ENCODE measurements around the gene CCDC91.
"Not testable (repeated sequence)": the region's sequence is repeated elsewhere in the genome, so short reads cannot be mapped to it uniquely, and the experiment has no call there.

The CCDC91 gene

DNA sequence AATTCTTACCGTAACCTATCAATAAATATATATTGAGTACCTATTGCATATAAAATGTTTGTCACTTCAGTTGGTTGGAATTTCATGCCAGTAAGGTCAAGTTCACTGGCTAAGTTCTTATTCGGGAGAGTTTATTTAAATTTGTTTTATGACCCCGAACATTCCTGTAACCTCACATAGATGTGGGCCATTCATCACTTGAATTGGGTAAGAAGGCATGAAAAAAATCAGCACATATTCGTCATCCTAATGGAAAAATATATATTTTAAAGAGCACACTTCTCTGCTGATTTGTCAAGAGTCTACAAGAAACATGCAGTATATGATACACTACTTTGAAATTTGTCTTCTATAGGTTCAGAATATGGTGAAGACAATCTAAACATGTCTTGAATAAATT, 263.4 kb downstream of the CCDC91 start:
- H3K27me3 Mint-ChIP-seq: no peaks in the 10 kb centered on the region
- no peak overlapping the region for H3K27ac Mint-ChIP-seq
- H3K4me3 Mint-ChIP-seq: no peak overlapping the region
- no peak for ATAC-seq
- H3K36me3 Mint-ChIP-seq: peaks cover 47% of the 10 kb centered on the region
- no peaks in the 10 kb centered on the region for H3K4me1 Mint-ChIP-seq
- peaks cover 1% of the 10 kb centered on the region for H3K9me3 Mint-ChIP-seq

DNA sequence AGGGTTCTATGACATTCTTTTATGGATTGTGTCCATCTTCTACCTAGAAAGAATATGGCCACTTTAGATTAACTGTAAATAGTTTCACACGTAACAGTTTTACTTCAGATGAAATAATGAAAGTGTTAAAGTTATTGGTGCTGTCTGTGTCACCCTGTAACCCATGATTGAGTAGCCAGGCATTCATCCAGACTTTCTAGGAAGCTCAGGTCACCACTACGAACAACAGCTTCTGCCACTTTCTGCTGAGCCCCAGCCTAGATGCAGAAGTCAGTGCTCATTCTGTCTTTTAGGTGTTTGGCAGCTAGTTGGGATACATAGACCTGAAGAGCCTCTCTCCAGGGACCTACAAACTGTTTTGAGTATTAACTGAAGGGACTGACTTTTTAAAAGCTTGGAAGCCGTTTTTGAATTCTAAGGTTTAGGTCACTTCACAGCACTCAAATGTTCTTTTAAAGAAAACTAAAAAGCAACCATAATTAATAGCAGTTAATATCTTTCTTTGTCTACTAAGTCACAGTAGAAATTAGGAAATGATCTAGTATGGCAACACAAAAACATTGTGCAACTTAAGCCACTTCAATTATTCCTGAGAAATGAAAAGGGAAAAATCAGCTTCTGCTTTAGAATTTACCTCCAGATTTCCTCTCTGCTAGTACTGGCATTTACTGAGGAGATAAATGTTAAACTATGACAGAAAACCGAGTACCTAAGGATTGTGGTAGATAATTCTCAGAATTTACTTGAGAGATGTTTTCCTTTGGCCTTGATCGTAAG, 266.9 kb downstream of the CCDC91 start:
- H3K27me3 Mint-ChIP-seq: no peaks in the 10 kb centered on the region
- peaks cover 6% of the 10 kb centered on the region for H3K4me1 Mint-ChIP-seq
- ATAC-seq: no peak
- no peak overlapping the region for H3K27ac Mint-ChIP-seq
- H3K9me3 Mint-ChIP-seq: peaks cover 2% of the 10 kb centered on the region
- H3K4me3 Mint-ChIP-seq: no peak overlapping the region
- H3K36me3 Mint-ChIP-seq: peaks cover 58% of the 10 kb centered on the region

DNA sequence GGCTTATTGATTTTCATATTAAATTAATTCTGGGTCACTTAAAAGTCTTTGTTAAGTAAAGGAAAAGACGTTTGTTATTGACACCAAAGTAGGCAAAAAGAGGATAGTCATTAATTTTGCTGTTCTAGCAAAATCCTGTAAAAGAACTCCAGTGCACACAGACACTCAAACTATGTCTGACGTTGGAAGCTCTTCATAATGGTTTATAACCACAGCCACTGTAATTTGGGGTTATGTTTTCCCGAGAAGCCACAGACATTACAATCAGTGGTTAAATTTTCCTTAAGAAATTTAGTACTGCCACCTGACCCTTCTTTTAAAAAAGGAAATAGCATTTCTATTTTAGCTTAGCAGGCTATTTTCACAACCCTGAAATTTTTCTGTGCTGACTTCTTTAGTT, 267.5 kb downstream of the CCDC91 start:
- H3K4me1 Mint-ChIP-seq: peaks cover 6% of the 10 kb centered on the region
- H3K27me3 Mint-ChIP-seq: no peaks in the 10 kb centered on the region
- no peak overlapping the region for H3K27ac Mint-ChIP-seq
- no peak overlapping the region for H3K4me3 Mint-ChIP-seq
- peaks cover 57% of the 10 kb centered on the region for H3K36me3 Mint-ChIP-seq
- H3K9me3 Mint-ChIP-seq: peaks cover 2% of the 10 kb centered on the region
- no peak for ATAC-seq

DNA sequence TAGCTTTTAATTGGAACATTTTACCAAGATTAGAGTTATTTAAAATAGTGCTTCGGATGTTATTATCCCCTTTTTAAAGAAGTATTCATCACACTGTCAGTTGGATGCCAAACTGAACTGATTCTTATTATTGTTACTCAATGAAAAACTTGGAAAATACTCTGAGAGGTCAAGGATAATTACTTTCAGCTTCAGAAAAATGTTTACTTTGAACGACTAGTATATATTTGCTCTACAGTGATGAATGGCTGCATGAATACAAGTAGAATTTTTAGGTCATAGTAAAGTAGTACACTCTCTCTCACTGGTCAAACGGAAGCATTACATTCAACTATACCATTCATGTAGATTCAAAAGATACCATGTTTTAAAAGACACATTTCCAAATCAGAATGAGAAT, 269.2 kb downstream of the CCDC91 start:
- Mint-ChIP-seq H3K27ac (no peak overlapping the region), H3K36me3 (peaks cover 62% of the 10 kb centered on the region), H3K4me1 (peaks cover 6% of the 10 kb centered on the region), H3K27me3 (no peaks in the 10 kb centered on the region), H3K4me3 (no peak overlapping the region), H3K9me3 (peaks cover 2% of the 10 kb centered on the region)
- no peak for ATAC-seq

DNA sequence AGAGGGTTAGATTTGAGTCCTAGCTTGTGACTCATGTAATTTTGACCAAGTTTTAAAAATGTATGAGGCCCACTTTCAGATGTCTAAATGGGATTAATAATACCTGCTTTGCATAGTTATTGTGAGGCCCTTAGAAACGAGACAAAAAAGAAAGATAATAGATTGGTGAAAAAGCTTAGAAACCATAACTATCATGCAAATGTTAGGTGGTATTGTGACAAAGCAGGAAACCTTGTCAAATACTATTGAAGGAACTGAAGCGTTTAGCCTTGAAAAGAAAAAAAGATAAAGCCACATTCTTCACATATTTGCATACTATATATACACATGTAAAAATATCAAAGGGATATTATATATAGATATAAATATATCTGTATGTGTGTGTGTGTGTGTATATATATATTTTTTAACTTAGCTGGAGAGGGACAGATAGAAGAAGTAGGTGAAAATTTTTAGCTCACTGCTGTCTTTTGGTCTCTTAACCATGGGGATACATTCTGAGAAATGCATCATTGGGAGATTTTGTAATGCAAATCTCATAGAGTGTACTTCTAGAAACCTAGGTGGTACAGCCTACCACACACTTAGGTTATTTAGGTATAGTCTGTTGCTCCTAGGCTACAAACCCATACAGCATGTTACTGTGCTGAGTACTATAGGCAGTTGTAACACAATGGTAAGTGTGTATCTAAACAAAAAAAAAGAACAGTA, 270.3 kb downstream of the CCDC91 start:
- ATAC-seq: no peak
- peaks cover 2% of the 10 kb centered on the region for H3K9me3 Mint-ChIP-seq
- H3K4me1 Mint-ChIP-seq: peaks cover 6% of the 10 kb centered on the region
- H3K36me3 Mint-ChIP-seq: peaks cover 66% of the 10 kb centered on the region
- H3K27ac Mint-ChIP-seq: no peak overlapping the region
- no peaks in the 10 kb centered on the region for H3K27me3 Mint-ChIP-seq
- no peak overlapping the region for H3K4me3 Mint-ChIP-seq

DNA sequence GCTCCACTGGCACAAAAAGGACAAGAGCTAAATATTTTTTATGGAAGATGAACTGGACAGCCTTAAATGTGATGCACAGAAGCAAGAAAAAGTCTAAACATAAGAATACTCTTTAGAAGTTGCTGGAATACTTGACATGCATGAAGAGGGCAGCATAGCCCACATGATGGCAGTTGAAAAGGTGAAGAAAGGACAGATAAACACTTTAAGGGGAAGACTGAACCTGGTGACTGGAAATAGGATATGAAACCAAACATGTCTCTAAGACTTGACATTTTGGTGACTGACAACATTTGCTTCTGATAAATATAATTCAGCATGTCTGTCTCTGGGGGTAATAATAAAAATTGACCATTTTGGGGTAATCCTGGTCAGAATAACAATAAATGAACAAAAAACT, 273.1 kb downstream of the CCDC91 start:
- Mint-ChIP-seq H3K4me1 (peaks cover 6% of the 10 kb centered on the region), H3K27me3 (no peaks in the 10 kb centered on the region), H3K4me3 (no peak overlapping the region), H3K36me3 (peaks cover 77% of the 10 kb centered on the region), H3K27ac (no peak overlapping the region), H3K9me3 (peaks cover 2% of the 10 kb centered on the region)
- no peak for ATAC-seq

DNA sequence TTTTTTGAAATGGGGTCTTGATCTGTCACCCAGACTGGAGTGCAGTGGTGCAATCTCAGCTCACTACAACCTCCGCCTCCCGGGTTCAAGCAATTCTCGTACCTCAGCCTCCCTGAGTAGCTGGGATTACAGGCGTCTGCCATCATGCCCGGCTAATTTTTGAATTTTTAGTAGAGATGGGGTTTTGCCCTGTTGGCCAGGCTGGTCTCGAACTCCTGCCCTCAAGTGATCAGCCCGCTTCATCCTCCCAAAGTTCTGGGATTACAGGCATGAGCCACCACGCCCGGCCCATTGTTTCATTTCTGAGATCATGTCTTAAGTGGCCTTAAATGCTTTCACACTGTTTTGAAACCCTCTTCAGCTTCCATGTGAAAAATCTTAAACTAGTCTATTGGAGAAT, 281.5 kb downstream of the CCDC91 start:
- peaks cover 10% of the 10 kb centered on the region for H3K9me3 Mint-ChIP-seq
- not testable (repeated sequence) for H3K27me3 Mint-ChIP-seq, H3K4me1 Mint-ChIP-seq, ATAC-seq, H3K4me3 Mint-ChIP-seq, H3K27ac Mint-ChIP-seq
- peaks cover 69% of the 10 kb centered on the region for H3K36me3 Mint-ChIP-seq

DNA sequence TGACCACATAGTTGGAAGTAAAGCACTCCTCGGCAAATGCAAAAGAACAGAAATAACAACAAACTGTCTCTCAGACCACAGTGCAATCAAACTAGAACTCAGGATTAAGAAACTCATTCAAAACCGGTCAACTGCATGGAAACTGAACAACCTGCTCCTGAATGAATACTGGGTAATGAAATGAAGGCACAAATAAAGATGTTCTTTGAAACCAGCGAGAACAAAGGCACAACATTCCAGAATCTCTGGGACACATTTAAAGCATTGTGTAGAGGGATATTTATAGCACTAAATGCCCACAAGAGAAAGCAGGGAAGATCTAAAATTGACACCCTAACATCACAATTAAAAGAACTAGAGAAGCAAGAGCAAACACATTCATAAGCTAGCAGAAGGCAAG, 285.9 kb downstream of the CCDC91 start:
- Mint-ChIP-seq H3K9me3 (peaks cover 11% of the 10 kb centered on the region), H3K36me3 (peaks cover 53% of the 10 kb centered on the region)
- not testable (repeated sequence) for H3K27ac Mint-ChIP-seq, H3K27me3 Mint-ChIP-seq, H3K4me3 Mint-ChIP-seq, ATAC-seq, H3K4me1 Mint-ChIP-seq

DNA sequence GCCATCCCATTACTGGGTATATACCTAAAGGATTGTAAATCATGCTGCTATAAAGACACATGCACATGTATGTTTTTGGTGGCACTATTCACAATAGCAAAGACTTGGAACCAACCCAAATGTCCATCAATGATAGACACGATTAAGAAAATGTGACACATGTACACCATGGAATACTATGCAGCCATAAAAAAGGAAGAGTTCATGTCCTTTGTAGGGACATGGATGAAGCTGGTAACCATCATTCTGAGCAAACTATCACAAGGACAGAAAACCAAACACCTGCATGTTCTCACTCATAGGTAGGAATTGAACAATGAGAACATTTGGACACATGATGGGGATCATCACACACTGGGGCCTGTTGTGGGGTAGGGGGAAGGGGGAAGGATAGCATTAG, 288.8 kb downstream of the CCDC91 start:
- not testable (repeated sequence) for ATAC-seq, H3K4me1 Mint-ChIP-seq, H3K4me3 Mint-ChIP-seq, H3K27ac Mint-ChIP-seq, H3K27me3 Mint-ChIP-seq
- Mint-ChIP-seq H3K9me3 (peaks cover 11% of the 10 kb centered on the region), H3K36me3 (peaks cover 44% of the 10 kb centered on the region)

DNA sequence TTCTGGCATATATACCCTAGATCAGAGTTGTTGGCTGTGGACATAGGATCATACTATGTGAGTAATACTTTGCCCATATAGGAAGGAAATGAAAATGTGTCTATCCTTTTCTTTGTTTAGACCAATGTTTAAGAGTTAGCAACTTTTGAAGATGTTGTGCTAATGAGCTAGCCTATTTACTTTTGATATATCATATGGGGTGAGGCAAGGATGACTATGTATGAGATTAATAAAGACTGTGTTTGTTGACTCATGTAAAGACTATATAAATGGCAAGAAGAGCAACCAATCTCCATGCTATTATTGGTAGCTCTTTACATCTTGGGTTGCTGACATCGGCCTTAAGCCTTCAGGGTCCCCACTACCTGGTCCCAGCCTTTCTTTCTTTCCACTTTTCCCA, 289.4 kb downstream of the CCDC91 start:
- Mint-ChIP-seq H3K4me1 (no peaks in the 10 kb centered on the region), H3K27ac (no peak overlapping the region), H3K4me3 (no peak overlapping the region), H3K9me3 (peaks cover 8% of the 10 kb centered on the region), H3K27me3 (no peaks in the 10 kb centered on the region), H3K36me3 (peaks cover 38% of the 10 kb centered on the region)
- no peak for ATAC-seq

DNA sequence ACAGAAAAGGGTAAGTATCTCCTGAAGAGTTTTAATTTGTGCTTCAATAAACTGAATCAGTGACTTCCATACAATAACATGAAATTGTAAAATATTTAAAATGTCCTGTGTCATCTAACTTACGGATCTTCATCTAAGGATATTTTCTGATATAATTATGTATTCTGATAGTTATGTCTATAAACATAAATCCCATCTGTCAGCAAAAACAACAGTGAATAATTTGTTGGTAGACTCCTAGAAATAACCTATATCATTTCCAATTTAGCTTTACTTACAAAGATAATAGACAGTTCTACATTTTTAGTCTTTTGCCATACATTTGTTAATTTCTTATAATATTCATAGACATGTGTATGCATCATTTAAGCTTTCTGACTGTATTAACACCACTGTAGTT, 293.9 kb downstream of the CCDC91 start:
- Mint-ChIP-seq H3K4me1 (no peaks in the 10 kb centered on the region), H3K27me3 (no peaks in the 10 kb centered on the region), H3K4me3 (no peak overlapping the region), H3K9me3 (no peaks in the 10 kb centered on the region), H3K36me3 (peaks cover 10% of the 10 kb centered on the region), H3K27ac (no peak overlapping the region)
- ATAC-seq: no peak

DNA sequence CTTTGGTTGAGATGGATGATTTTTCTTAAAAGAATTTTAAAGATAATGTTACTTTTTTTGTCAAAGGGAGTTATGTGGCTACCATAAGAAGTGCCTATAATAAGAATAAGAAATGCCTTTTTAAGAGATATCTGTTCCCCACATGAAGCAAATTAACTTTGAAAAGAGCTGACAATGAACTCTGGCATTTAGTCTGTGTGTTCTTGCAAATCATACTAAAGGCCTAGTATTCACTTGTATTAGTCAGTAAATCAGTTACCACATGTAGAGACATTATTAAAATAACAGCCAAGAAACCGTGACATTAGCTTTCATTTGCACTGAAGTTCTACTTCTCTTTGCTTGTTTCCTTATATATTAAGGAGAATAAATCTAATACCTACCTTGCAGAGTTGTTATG, 296.3 kb downstream of the CCDC91 start:
- H3K9me3 Mint-ChIP-seq: no peaks in the 10 kb centered on the region
- no peak for ATAC-seq

DNA sequence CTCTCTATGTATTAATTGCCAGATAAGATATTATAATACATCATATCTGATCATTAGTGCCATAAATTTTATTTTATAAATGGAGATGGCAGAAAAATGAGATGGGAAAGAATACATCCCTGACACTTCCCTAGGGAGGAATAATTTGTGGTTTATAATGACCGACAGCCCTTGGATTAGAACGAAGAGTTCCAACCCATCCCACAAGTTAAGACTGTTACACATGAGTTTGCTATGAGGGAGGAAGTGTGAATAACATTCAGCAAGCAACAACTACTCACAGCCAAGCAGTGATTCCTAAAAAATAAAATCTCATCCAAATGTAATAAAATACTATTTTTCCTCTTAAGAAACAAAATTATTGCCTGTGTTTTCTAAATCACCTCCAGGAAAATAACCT, 299.0 kb downstream of the CCDC91 start:
- Mint-ChIP-seq H3K4me1 (no peaks in the 10 kb centered on the region), H3K4me3 (no peak overlapping the region), H3K27ac (no peak overlapping the region), H3K27me3 (no peaks in the 10 kb centered on the region), H3K9me3 (no peaks in the 10 kb centered on the region), H3K36me3 (peaks cover 13% of the 10 kb centered on the region)
- no peak for ATAC-seq

More for the DNA sequence above, 296.3 kb downstream of the CCDC91 start:
- H3K4me1 Mint-ChIP-seq: no peaks in the 10 kb centered on the region
- peaks cover 19% of the 10 kb centered on the region for H3K36me3 Mint-ChIP-seq
- H3K27me3 Mint-ChIP-seq: no peaks in the 10 kb centered on the region
- no peak overlapping the region for H3K27ac Mint-ChIP-seq
- no peak overlapping the region for H3K4me3 Mint-ChIP-seq

DNA sequence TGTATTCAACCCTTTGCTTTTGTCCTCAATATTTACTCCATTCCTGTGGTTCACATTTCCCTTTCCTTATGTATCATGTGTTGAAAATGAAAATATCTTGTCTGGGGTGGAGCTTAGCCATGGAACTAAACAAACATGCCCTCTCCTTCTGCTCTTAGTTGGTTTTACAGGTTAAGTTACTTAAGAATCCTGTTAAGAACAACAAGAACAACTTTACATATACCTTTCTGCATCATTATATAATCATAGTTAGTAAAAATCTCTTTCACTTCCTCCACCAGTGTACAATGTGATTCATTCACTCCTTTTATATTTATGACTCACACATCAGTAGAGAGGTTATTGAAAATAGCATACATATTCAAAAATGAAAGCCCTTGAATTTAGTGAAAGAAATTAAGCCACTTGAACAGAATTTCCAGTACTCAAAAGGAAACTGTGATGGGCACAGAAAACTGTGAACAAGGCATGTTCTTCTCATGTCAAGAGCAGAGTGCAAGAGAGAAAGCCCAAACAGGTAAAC, 307.7 kb downstream of the CCDC91 start:
- no peak overlapping the region for H3K4me3 Mint-ChIP-seq
- peak; percentile 73 for ATAC-seq
- H3K4me1 Mint-ChIP-seq: peaks cover 11% of the 10 kb centered on the region
- H3K36me3 Mint-ChIP-seq: peaks cover 41% of the 10 kb centered on the region
- H3K27ac Mint-ChIP-seq: no peak overlapping the region
- H3K9me3 Mint-ChIP-seq: peaks cover 3% of the 10 kb centered on the region
- no peaks in the 10 kb centered on the region for H3K27me3 Mint-ChIP-seq

DNA sequence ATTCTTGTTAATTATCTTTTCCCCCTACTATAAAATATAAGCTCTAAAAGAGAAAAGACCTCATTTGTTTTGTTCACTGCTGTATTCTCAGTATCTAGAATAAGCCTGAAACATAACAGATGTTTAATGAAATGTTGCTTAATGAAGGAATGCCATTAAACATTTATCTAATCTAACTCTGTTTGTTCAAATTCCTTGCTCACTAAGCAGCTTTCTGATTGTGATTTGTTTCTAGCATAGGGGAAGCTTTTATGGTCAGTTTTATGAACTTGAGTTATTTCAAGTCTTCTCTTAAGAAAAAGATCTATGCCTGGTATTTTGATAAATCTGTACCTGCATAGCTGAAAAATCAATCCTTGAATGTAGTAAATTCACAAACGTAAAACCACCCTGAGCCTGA, 308.6 kb downstream of the CCDC91 start:
- H3K4me3 Mint-ChIP-seq: no peak overlapping the region
- H3K27ac Mint-ChIP-seq: no peak overlapping the region
- H3K27me3 Mint-ChIP-seq: no peaks in the 10 kb centered on the region
- peaks cover 3% of the 10 kb centered on the region for H3K9me3 Mint-ChIP-seq
- H3K4me1 Mint-ChIP-seq: peaks cover 11% of the 10 kb centered on the region
- no peak for ATAC-seq
- peaks cover 41% of the 10 kb centered on the region for H3K36me3 Mint-ChIP-seq

Measured in stimulated activated memory B cell treated with anti-CD40 and anti-IgM and Interleukin-4, amounts not matched to agents 10 μg/mL and 1 μg/mL and 100 μg/mL, for 72 hours (primary cell).